ENCODE measurements around the gene ELMO1. TPM values are rescaled to one million over a fixed set of nuclear protein-coding genes. Genes with fewer than 3 reads are reported as not detected.

The ELMO1 gene
- total and polyA plus RNA-seq, 2 experiments from 2014 or later: 19.7 to 28.7 TPM

DNA sequence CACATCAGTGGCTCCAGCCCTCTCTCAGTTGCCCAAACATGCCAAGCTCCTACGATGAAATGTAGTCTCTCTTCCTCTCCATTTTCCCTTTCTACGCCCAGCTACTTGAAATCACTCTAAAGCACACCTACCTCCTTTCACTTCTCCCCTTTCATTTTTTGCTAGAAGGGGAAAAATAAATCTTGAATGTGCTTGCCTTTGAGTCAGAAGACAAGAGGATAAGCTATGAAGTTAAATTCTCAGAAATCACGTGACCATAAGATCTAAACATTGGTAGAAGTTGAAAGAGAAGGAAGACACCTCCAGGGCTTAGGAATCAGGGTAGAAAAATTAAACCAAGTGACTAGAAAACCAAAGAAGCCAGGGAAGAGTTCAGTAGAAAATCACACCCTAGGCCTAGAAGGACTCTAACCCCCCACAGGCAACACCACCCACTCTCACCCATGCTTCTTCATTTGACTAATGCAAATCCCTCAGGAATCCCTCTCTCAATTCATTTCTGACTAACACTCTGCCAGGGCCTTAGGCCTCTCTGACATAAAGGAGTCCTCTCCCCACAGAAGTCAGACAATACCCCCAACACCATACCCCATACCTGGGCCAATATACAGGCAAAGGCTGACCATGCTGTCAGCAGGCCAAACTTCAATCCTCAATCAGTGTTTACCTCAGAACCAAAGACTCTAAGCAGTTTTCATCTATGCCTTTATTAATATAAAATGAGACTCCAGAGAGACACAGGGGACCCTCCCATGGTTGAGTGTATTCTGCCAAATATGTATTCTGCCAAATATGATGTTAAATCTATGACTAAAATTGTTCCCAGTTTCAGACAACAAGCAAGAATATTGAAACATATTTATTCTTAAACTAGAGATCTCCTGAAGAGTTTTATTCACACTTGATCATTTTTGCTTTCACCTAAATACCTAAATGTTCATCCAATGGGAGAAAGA, 84.8 kb downstream of the ELMO1 start:
- H3K4me1 ChIP-seq (ENCODE audit: insufficient read depth): peaks cover 16% of the 10 kb centered on the region

DNA sequence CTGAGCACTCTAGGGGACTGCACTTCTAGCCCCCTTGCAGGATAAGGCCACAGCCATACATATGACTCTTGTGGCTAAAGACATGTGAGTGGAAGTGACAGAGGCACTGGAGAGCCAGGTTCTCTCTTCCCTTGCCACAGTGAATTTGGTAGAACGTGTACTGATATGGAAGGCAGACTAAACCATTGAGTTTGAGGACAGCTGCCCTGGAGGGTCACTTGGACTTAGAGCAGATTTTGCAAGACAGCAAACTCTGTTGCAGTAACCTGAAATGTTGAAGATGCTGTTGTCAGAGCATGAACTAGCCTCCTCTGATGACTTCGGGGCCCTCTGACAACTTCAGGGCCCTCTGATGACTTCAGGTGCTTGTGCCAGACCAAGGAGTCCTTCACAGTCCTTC, 85.9 kb downstream of the ELMO1 start:
- Histone ChIP-seq H3K36me3 (replicated peaks; ENCODE audit: insufficient read depth, low read depth) (no peaks in the 10 kb centered on the region), H3K27ac (no peak overlapping the region), H3K27me3 (no peaks in the 10 kb centered on the region), H3K4me3 (no peak overlapping the region), H3K4me2 (no peak overlapping the region), H3K79me2 (peaks cover 3% of the 10 kb centered on the region), H2AFZ (no peak overlapping the region), H3K9me2 (replicated peaks; ENCODE audit: insufficient read depth) (no peaks in the 10 kb centered on the region), H3K4me1 (ENCODE audit: insufficient read depth) (peaks cover 9% of the 10 kb centered on the region), H4K20me1 (ENCODE audit: insufficient read depth, poor library complexity, severe bottlenecking) (no peaks in the 10 kb centered on the region), H3K9me3 (ENCODE audit: low read depth) (no peaks in the 10 kb centered on the region)
- TF ChIP-seq EZH2 (IDR thresholded peaks at IDR 0.05; ENCODE audit: borderline replicate concordance) (no peak), CTCF (IDR thresholded peaks at IDR 0.05; ENCODE audit: poor library complexity) (no peak), EZH2phosphoT487 (IDR thresholded peaks at IDR 0.05; ENCODE audit: low read depth, severe bottlenecking, unreplicated experiment) (no peak)
- DNase-seq (ENCODE audit: low spot score): no peak
- 94% methylated on average over 2 of the region's 2 CpGs for WGBS (ENCODE audit: low lambda C conversion rate, missing lambda C conversion rate)

More for the DNA sequence above, 84.8 kb downstream of the ELMO1 start:
- H3K79me2 ChIP-seq: peaks cover 3% of the 10 kb centered on the region
- H3K4me3 ChIP-seq: no peak overlapping the region
- no peaks in the 10 kb centered on the region for H3K36me3 ChIP-seq (replicated peaks; ENCODE audit: insufficient read depth, low read depth)
- no peak overlapping the region for H2AFZ ChIP-seq
- WGBS (ENCODE audit: low lambda C conversion rate, missing lambda C conversion rate): 97% methylated on average over 3 of the region's 3 CpGs
- no peaks in the 10 kb centered on the region for H4K20me1 ChIP-seq (ENCODE audit: insufficient read depth, poor library complexity, severe bottlenecking)
- no peak for DNase-seq (ENCODE audit: low spot score)
- H3K4me2 ChIP-seq: no peak overlapping the region
- no peak overlapping the region for H3K27ac ChIP-seq
- H3K9me2 ChIP-seq (replicated peaks; ENCODE audit: insufficient read depth): no peaks in the 10 kb centered on the region
- no peaks in the 10 kb centered on the region for H3K27me3 ChIP-seq
- no peaks in the 10 kb centered on the region for H3K9me3 ChIP-seq (ENCODE audit: low read depth)
- TF ChIP-seq CTCF (IDR thresholded peaks at IDR 0.05; ENCODE audit: poor library complexity) (no peak), EZH2phosphoT487 (IDR thresholded peaks at IDR 0.05; ENCODE audit: low read depth, severe bottlenecking, unreplicated experiment) (no peak), EZH2 (IDR thresholded peaks at IDR 0.05; ENCODE audit: borderline replicate concordance) (no peak)

DNA sequence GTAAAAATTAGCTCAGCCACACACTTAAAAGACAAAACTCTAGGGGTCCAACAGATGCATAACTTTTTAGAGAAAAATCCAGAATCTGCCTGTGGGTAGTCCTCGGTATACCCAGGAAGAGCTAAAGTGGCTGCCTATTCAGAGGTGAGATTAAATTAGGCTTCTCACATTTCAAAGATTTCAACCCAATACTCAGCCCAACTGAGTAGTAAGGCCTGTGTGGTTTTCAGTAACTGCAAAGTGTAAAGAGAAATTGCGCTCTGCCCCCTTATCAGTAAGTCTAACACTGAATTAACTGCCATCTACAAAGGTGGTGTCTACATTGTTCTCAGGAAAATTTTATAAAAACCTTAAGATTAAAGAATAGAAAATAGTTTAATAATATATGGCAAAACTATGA, 88.2 kb downstream of the ELMO1 start:
- WGBS (ENCODE audit: low lambda C conversion rate, missing lambda C conversion rate): 85% methylated on average over 2 of the region's 2 CpGs
- H3K27ac ChIP-seq: no peak overlapping the region
- H3K4me2 ChIP-seq: no peak overlapping the region
- no peaks in the 10 kb centered on the region for H4K20me1 ChIP-seq (ENCODE audit: insufficient read depth, poor library complexity, severe bottlenecking)
- H3K9me2 ChIP-seq (replicated peaks; ENCODE audit: insufficient read depth): no peaks in the 10 kb centered on the region
- no peak overlapping the region for H3K4me3 ChIP-seq
- no peak for TF ChIP-seq EZH2 (IDR thresholded peaks at IDR 0.05; ENCODE audit: borderline replicate concordance)
- TF ChIP-seq EZH2phosphoT487 (IDR thresholded peaks at IDR 0.05; ENCODE audit: low read depth, severe bottlenecking, unreplicated experiment): no peak
- no peak for TF ChIP-seq CTCF (IDR thresholded peaks at IDR 0.05; ENCODE audit: poor library complexity)
- no peaks in the 10 kb centered on the region for H3K36me3 ChIP-seq (replicated peaks; ENCODE audit: insufficient read depth, low read depth)
- H3K27me3 ChIP-seq: no peaks in the 10 kb centered on the region
- no peak for DNase-seq (ENCODE audit: low spot score)
- H3K4me1 ChIP-seq (ENCODE audit: insufficient read depth): peaks cover 11% of the 10 kb centered on the region
- H2AFZ ChIP-seq: no peak overlapping the region
- no peaks in the 10 kb centered on the region for H3K9me3 ChIP-seq (ENCODE audit: low read depth)
- peaks cover 3% of the 10 kb centered on the region for H3K79me2 ChIP-seq

Data from hepatocyte (in vitro differentiated cells).